Measurements from ENCODE around the gene ATPAF2.

DNA sequence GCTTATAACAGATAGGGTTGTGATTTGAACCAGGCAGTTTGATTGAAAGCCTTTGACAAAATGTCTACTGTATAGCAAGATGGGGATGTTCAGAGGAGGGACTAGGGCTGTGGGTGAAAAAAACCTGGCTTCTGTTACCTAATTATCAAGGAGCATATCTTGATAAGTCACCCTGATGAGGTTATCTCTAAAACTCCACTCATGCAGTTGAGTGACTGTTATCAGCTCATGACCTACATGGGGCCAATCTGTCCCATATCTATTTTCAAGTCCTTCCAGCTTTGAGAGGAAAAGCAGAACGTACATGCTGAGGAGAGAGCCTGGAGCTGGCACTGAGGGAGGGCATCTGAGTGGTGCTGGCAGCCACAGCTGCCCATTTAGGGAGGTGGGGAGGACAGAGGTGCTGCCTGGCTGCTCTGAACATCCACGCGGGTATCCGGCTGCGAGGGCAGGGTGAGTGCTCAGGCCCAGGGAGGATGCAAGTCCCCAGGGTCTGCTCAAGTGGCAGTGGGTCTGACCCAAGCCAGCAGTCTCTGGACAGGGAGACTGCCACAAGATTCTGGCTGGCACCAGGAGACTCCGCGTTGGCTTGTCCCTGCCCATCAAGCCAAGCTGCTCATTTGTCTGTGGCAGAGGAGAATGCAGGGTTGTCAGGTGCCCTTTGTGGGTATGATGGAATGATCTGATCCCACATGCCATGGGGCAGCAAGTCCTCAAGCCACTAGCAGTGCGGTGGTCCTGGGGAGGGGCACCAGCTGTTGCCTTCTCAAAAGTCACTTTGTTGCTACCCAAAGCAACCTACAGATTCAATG lies 29.2 kb downstream of the ATPAF2 start:
- TF ChIP-seq, protein P1, sequence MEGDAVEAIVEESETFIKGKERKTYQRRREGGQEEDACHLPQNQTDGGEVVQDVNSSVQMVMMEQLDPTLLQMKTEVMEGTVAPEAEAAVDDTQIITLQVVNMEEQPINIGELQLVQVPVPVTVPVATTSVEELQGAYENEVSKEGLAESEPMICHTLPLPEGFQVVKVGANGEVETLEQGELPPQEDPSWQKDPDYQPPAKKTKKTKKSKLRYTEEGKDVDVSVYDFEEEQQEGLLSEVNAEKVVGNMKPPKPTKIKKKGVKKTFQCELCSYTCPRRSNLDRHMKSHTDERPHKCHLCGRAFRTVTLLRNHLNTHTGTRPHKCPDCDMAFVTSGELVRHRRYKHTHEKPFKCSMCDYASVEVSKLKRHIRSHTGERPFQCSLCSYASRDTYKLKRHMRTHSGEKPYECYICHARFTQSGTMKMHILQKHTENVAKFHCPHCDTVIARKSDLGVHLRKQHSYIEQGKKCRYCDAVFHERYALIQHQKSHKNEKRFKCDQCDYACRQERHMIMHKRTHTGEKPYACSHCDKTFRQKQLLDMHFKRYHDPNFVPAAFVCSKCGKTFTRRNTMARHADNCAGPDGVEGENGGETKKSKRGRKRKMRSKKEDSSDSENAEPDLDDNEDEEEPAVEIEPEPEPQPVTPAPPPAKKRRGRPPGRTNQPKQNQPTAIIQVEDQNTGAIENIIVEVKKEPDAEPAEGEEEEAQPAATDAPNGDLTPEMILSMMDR (conservative IDR thresholded peaks at IDR 0.05) = no peak
- TF ChIP-seq EZH2 (IDR thresholded peaks at IDR 0.05; ENCODE audit: low read depth) = no peak

All from PC-9 (cell line).